Endodermal cell (in vitro differentiated cells): ENCODE measurements around the gene JAKMIP1. TPM values are rescaled to one million over a fixed set of nuclear protein-coding genes. Genes with fewer than 3 reads are reported as not detected.

Experiments used
- DNase-seq: peaks from one replicate; pipeline ENCODE4 v3.0.0-alpha.2; 2017
- H3K27ac ChIP-seq: 2 replicates; pipeline ENCODE4 v1.5.1; 2013; ENCODE audit warnings: mild to moderate bottlenecking, low read depth, low read length, moderate library complexity
- H3K27me3 ChIP-seq: 2 replicates; pipeline ENCODE4 v1.6.1; 2013; ENCODE audit warnings: mild to moderate bottlenecking, low read length, moderate library complexity; ENCODE audit not compliant: insufficient read depth, control insufficient read depth, poor library complexity, severe bottlenecking
- H3K36me3 ChIP-seq: 2 replicates; pipeline ENCODE4 v1.7.0; 2013; ENCODE audit warnings: mild to moderate bottlenecking, low read length, moderate library complexity; ENCODE audit not compliant: control insufficient read depth, insufficient read depth
- H3K4me1 ChIP-seq: one replicate; pipeline ENCODE4 v1.7.0; 2013; ENCODE audit warnings: low read length; ENCODE audit not compliant: control insufficient read depth, insufficient read depth
- H3K4me3 ChIP-seq: 2 replicates; pipeline ENCODE4 v1.5.1; 2013; ENCODE audit warnings: mild to moderate bottlenecking, low read length, moderate library complexity
- H3K9ac ChIP-seq: 2 replicates; pipeline ENCODE4 v1.6.1; 2013; ENCODE audit warnings: mild to moderate bottlenecking, low read length, moderate library complexity; ENCODE audit not compliant: poor library complexity, severe bottlenecking; ENCODE audit errors: extremely low read depth
- H3K9me3 ChIP-seq: 2 replicates; pipeline ENCODE4 v1.6.1; 2013; ENCODE audit warnings: mild to moderate bottlenecking, low read length, moderate library complexity; ENCODE audit not compliant: control insufficient read depth
- H3K27ac Mint-ChIP-seq: 2 replicates; pipeline ENCODE4 v1.8.0; 2020; ENCODE audit warnings: mixed read lengths
- H3K27me3 Mint-ChIP-seq: 2 replicates; pipeline ENCODE4 v1.8.0; 2021; ENCODE audit warnings: mild to moderate bottlenecking, mixed read lengths; ENCODE audit not compliant: insufficient read depth
- H3K36me3 Mint-ChIP-seq: 2 replicates; pipeline ENCODE4 v1.8.0; 2020; ENCODE audit warnings: low read depth, mixed read lengths
- H3K4me1 Mint-ChIP-seq: 2 replicates; pipeline ENCODE4 v1.8.0; 2020; ENCODE audit warnings: mixed read lengths
- H3K4me3 Mint-ChIP-seq: 2 replicates; pipeline ENCODE4 v1.8.0; 2020; ENCODE audit warnings: mild to moderate bottlenecking, moderate library complexity, mixed read lengths
- H3K9me3 Mint-ChIP-seq: 2 replicates; pipeline ENCODE4 v1.8.0; 2020; ENCODE audit warnings: mild to moderate bottlenecking, mixed read lengths
- WGBS, 2 experiments: methylation state at CpG; one replicate each; pipeline versions ENCODE4 v1.1.5 to v1.1.7; 2013; ENCODE audit warnings: missing lambda C conversion rate in 2 of 2, mixed read lengths in 1 of 2; ENCODE audit not compliant: insufficient coverage in 1 of 2, insufficient read length in 1 of 2; 5-methylcytosine and 5-hydroxymethylcytosine counted together
- total RNA-seq, 2 donors: library from RNA; stranded (reverse); fragmentation: NEBNext Ultra II Directional in 1 of 2; extraction: Animal tissue kit (Norgen Biotek cat#: 25700) in 1 of 2; gene quantifications; 2 replicates in 1 of 2; 3 replicates in 1 of 2; pipeline ENCODE4 v1.2.1, GENCODE V29; 2021
- TF ChIP-seq, protein P1 (sequence below): fragments of 200-600 bp; sonication (generic); conservative IDR thresholded peaks from 2 replicates; pipeline ENCODE4 v1.5.0; 2021; ENCODE audit warnings: antibody characterized with exemption, mild to moderate bottlenecking

JAKMIP1 gene
- total RNA-seq, 2 donors from 2014 or later, result 10.4 to 11.2 TPM

DNA sequence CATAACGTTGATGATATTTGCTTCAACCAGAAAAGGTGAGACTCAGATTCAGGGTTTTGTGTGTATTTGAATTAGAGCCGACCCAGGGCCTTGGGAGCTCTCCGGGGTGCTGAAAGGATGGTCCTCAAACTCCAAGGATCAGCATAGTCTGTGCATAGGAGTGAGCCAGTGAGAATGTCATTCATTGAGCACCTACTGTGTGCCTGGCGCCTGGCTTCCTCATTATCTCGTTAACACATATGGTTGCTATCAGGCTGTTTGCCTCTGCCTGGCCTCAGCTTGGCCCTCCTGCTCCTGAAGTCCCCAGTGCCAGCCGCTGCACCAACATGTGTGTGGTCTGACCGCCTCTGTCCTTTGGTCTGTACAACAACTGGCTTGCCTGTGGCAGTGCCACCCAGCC lies 25.1 kb upstream of the JAKMIP1 start:
- no peaks in the 10 kb centered on the region for H3K9me3 Mint-ChIP-seq
- TF ChIP-seq, protein P1, sequence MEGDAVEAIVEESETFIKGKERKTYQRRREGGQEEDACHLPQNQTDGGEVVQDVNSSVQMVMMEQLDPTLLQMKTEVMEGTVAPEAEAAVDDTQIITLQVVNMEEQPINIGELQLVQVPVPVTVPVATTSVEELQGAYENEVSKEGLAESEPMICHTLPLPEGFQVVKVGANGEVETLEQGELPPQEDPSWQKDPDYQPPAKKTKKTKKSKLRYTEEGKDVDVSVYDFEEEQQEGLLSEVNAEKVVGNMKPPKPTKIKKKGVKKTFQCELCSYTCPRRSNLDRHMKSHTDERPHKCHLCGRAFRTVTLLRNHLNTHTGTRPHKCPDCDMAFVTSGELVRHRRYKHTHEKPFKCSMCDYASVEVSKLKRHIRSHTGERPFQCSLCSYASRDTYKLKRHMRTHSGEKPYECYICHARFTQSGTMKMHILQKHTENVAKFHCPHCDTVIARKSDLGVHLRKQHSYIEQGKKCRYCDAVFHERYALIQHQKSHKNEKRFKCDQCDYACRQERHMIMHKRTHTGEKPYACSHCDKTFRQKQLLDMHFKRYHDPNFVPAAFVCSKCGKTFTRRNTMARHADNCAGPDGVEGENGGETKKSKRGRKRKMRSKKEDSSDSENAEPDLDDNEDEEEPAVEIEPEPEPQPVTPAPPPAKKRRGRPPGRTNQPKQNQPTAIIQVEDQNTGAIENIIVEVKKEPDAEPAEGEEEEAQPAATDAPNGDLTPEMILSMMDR, result no peak
- no peak overlapping the region for H3K4me3 Mint-ChIP-seq
- H3K36me3 ChIP-seq, result no peaks in the 10 kb centered on the region
- H3K9ac ChIP-seq, result no peak overlapping the region
- H3K36me3 Mint-ChIP-seq, result no peaks in the 10 kb centered on the region
- H3K4me1 ChIP-seq, result peaks cover 11% of the 10 kb centered on the region
- H3K4me3 ChIP-seq, result no peak overlapping the region
- no peak overlapping the region for H3K27ac Mint-ChIP-seq
- H3K9me3 ChIP-seq, result no peaks in the 10 kb centered on the region
- H3K27me3 ChIP-seq, result peaks cover 10% of the 10 kb centered on the region
- H3K27me3 Mint-ChIP-seq, result peaks cover 2% of the 10 kb centered on the region
- peaks cover 21% of the 10 kb centered on the region for H3K4me1 Mint-ChIP-seq
- DNase-seq, result peak; percentile 93
- 20 to 50% methylated on average over 5 to 7 of the region's 7 CpGs for WGBS, 2 experiments
- H3K27ac ChIP-seq, result no peak overlapping the region

DNA sequence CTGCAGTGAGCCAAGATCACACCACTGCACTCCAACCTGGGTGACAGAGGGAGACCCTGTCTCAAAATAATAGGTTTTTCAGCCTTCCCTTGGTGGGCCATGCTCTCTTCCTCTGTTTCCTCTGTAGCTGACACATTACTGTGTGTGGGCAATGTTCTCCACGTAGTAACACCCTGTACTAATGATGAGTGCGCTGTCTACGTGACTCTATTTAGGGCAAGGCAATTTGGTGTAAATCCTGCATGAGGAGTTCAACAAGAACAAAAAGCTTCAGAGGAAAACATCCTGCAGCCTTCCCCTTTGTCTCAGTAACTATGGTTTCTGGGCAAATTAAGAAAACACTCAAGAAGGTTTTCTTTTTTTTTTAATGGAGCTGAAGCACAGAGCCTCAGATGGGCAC lies 24.4 kb upstream of the JAKMIP1 start:
- no peak overlapping the region for H3K27ac ChIP-seq
- H3K9me3 Mint-ChIP-seq, result no peaks in the 10 kb centered on the region
- H3K9me3 ChIP-seq, result no peaks in the 10 kb centered on the region
- TF ChIP-seq, protein P1, result no peak
- H3K27me3 Mint-ChIP-seq, result peaks cover 4% of the 10 kb centered on the region
- no peak overlapping the region for H3K4me3 ChIP-seq
- H3K4me1 Mint-ChIP-seq, result peaks cover 21% of the 10 kb centered on the region
- H3K4me1 ChIP-seq, result peaks cover 11% of the 10 kb centered on the region
- H3K9ac ChIP-seq, result no peak overlapping the region
- H3K36me3 ChIP-seq, result no peaks in the 10 kb centered on the region
- no peaks in the 10 kb centered on the region for H3K36me3 Mint-ChIP-seq
- peak; percentile 19 for DNase-seq
- 89% methylated on average over 3 of the region's 3 CpGs for WGBS, 2 experiments
- H3K27me3 ChIP-seq, result peaks cover 11% of the 10 kb centered on the region
- no peak overlapping the region for H3K4me3 Mint-ChIP-seq
- no peak overlapping the region for H3K27ac Mint-ChIP-seq

- peaks cover 21% of the 10 kb centered on the region for H3K4me1 Mint-ChIP-seq
- Histone ChIP-seq H3K36me3 (no peaks in the 10 kb centered on the region), H3K4me1 (peaks cover 11% of the 10 kb centered on the region), H3K4me3 (peak overlapping the region; percentile 60), H3K27ac (no peak overlapping the region), H3K9ac (no peak overlapping the region), H3K27me3 (peaks cover 11% of the 10 kb centered on the region), H3K9me3 (no peaks in the 10 kb centered on the region)
- peak; percentile 94 for DNase-seq
- TF ChIP-seq, protein P1, result no peak
- H3K36me3 Mint-ChIP-seq, result no peaks in the 10 kb centered on the region
- H3K27me3 Mint-ChIP-seq, result peaks cover 4% of the 10 kb centered on the region
- peak overlapping the region; percentile 79 for H3K27ac Mint-ChIP-seq
- peak overlapping the region; percentile 33 for H3K4me3 Mint-ChIP-seq
- 64 to 66% methylated on average over 6 to 10 of the region's 10 CpGs for WGBS, 2 experiments
- H3K9me3 Mint-ChIP-seq, result no peaks in the 10 kb centered on the region
Measured at GRCh38 chr4:6222761-6223292, 22.5 kb upstream of the JAKMIP1 start.
